Neural progenitor cell (in vitro differentiated cells): ENCODE data around the gene RHBG. TPM values are rescaled to one million over a fixed set of nuclear protein-coding genes. Genes with fewer than 3 reads are reported as not detected.

Experiments used
- DNase-seq: peaks from one replicate; pipeline ENCODE4 v3.0.0-alpha.2; 2016; ENCODE audit warnings: low spot score
- H2AFZ ChIP-seq: fragments of 200-600 bp; sonication (generic); replicated peaks from 2 replicates; pipeline ENCODE4 v1.6.1; 2016; ENCODE audit warnings: antibody characterized with exemption
- H3F3A ChIP-seq: fragments of 200-600 bp; sonication (generic); 2 replicates; pipeline ENCODE4 v1.6.1; 2016; ENCODE audit warnings: antibody characterized with exemption, low read depth
- H3K27ac ChIP-seq: fragments of 200-600 bp; sonication (generic); 2 replicates; pipeline ENCODE4 v1.5.1; 2016; ENCODE audit warnings: mild to moderate bottlenecking
- H3K27me3 ChIP-seq: fragments of 200-600 bp; sonication (generic); 2 replicates; pipeline ENCODE4 v1.6.1; 2016; ENCODE audit warnings: mild to moderate bottlenecking, moderate library complexity
- H3K36me3 ChIP-seq: fragments of 200-600 bp; sonication (generic); 2 replicates; pipeline ENCODE4 v1.5.1; 2016
- H3K4me1 ChIP-seq: fragments of 200-600 bp; sonication (generic); 2 replicates; pipeline ENCODE4 v1.6.1; 2016; ENCODE audit warnings: mixed run types
- H3K4me2 ChIP-seq: fragments of 200-600 bp; sonication (generic); 2 replicates; pipeline ENCODE4 v1.6.1; 2016
- H3K4me3 ChIP-seq: fragments of 200-600 bp; sonication (generic); 2 replicates; pipeline ENCODE4 v1.5.1; 2016
- H3K79me2 ChIP-seq: fragments of 200-600 bp; sonication (generic); 2 replicates; pipeline ENCODE4 v1.6.1; 2016; ENCODE audit warnings: low read depth
- H3K9ac ChIP-seq: fragments of 200-600 bp; sonication (generic); 2 replicates; pipeline ENCODE4 v1.6.1; 2016
- H3K9me3 ChIP-seq: fragments of 200-600 bp; sonication (generic); 2 replicates; pipeline ENCODE4 v1.5.1; 2016; ENCODE audit warnings: low read depth
- H4K20me1 ChIP-seq: fragments of 200-600 bp; sonication (generic); 2 replicates; pipeline ENCODE4 v1.6.1; 2016; ENCODE audit warnings: low read depth
- H3K27ac Mint-ChIP-seq: 3 replicates; pipeline ENCODE4 v1.8.0; 2021; ENCODE audit warnings: mixed read lengths
- H3K27me3 Mint-ChIP-seq: 2 replicates; pipeline ENCODE4 v1.8.0; 2022; ENCODE audit warnings: low read depth, mild to moderate bottlenecking, inconsistent platforms, moderate library complexity, mixed read lengths; ENCODE audit not compliant: insufficient read depth
- H3K36me3 Mint-ChIP-seq: 3 replicates; pipeline ENCODE4 v1.8.0; 2021; ENCODE audit warnings: mixed read lengths
- H3K4me1 Mint-ChIP-seq: 3 replicates; pipeline ENCODE4 v1.8.0; 2021; ENCODE audit warnings: mixed read lengths
- H3K4me3 Mint-ChIP-seq: 3 replicates; pipeline ENCODE4 v1.8.0; 2021; ENCODE audit warnings: mild to moderate bottlenecking, moderate library complexity, mixed read lengths
- H3K9me3 Mint-ChIP-seq: 3 replicates; pipeline ENCODE4 v1.8.0; 2020; ENCODE audit warnings: mixed read lengths
- EZH2 ChIP-seq: fragments of 200-600 bp; sonication (generic); IDR thresholded peaks from 2 replicates; pipeline ENCODE4 v1.6.1; 2017; ENCODE audit warnings: antibody characterized with exemption, mild to moderate bottlenecking, moderate library complexity
- EZH2phosphoT487 ChIP-seq: fragments of 200-600 bp; sonication (generic); IDR thresholded peaks from 2 replicates; pipeline ENCODE4 v1.6.1; 2017; ENCODE audit warnings: antibody characterized with exemption
- total RNA-seq: library from RNA; depleted of rRNA; stranded (reverse); fragments of >200 nt; gene quantifications from 2 replicates; pipeline ENCODE4 v1.2.3, GENCODE V29; 2015; ENCODE audit warnings: low replicate concordance
- TF ChIP-seq, protein P1 (sequence below): fragments of 200-600 bp; sonication (generic); IDR thresholded peaks from 2 replicates; pipeline ENCODE4 v1.5.1; 2017; ENCODE audit warnings: antibody characterized with exemption, mild to moderate bottlenecking

Gene RHBG
- total RNA-seq, 1 donor from 2014 or later = not detected

DNA sequence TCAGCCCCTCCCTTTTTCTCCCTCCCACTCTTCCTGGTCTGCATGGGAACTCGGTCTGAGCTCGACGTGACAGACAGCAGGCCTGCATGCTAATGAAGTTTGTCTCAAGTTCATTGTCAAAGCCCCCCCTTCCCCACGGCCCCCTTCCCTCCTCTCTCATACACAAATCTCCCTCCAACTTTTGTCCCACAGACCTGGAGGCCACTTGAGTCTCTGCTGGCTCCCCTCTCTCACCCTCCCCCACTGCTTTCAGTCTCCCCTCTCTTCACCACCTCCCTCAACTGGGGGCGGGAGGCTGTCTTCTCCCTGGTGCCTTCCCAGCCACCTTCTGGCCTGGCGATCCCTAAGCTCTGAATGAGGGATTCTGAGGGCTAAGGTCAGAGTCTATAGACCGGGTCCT, 61.3 kb downstream of the RHBG start:
- Histone ChIP-seq H3K4me3 (no peak overlapping the region), H4K20me1 (peaks cover 73% of the 10 kb centered on the region), H3K9ac (no peak overlapping the region), H2AFZ (no peak overlapping the region), H3K9me3 (no peaks in the 10 kb centered on the region), H3K79me2 (no peaks in the 10 kb centered on the region), H3K27me3 (peaks cover 100% of the 10 kb centered on the region), H3F3A (peaks cover 16% of the 10 kb centered on the region), H3K4me2 (no peak overlapping the region), H3K27ac (no peak overlapping the region), H3K36me3 (no peaks in the 10 kb centered on the region), H3K4me1 (peaks cover 37% of the 10 kb centered on the region)
- H3K4me3 Mint-ChIP-seq = peak overlapping the region; percentile 59
- no peaks in the 10 kb centered on the region for H3K36me3 Mint-ChIP-seq
- no peak for DNase-seq
- H3K27me3 Mint-ChIP-seq = peaks cover 93% of the 10 kb centered on the region
- H3K4me1 Mint-ChIP-seq = peaks cover 38% of the 10 kb centered on the region
- no peak for TF ChIP-seq EZH2
- TF ChIP-seq, protein P1, sequence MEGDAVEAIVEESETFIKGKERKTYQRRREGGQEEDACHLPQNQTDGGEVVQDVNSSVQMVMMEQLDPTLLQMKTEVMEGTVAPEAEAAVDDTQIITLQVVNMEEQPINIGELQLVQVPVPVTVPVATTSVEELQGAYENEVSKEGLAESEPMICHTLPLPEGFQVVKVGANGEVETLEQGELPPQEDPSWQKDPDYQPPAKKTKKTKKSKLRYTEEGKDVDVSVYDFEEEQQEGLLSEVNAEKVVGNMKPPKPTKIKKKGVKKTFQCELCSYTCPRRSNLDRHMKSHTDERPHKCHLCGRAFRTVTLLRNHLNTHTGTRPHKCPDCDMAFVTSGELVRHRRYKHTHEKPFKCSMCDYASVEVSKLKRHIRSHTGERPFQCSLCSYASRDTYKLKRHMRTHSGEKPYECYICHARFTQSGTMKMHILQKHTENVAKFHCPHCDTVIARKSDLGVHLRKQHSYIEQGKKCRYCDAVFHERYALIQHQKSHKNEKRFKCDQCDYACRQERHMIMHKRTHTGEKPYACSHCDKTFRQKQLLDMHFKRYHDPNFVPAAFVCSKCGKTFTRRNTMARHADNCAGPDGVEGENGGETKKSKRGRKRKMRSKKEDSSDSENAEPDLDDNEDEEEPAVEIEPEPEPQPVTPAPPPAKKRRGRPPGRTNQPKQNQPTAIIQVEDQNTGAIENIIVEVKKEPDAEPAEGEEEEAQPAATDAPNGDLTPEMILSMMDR = no peak
- no peak for TF ChIP-seq EZH2phosphoT487
- H3K27ac Mint-ChIP-seq = no peak overlapping the region
- peaks cover 2% of the 10 kb centered on the region for H3K9me3 Mint-ChIP-seq

DNA sequence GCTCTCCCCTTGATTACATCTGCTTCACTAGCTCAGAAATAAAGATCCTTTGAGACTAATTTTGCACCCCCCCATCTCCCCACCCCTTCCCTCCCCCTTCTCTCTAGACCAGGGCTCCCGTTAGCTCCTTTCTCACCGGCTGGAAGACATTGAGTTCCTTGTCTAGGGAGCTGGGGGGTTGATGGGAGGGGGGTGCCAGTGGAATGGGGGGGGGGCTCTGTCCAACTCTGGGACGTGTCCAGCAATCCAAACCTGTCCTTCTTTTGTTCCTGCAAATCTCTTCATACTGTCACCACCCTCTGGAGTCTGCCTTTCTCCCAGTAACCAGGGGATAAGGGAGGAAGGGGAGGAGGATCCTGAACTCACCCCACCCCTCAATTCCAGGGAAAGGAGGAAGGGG, 61.9 kb downstream of the RHBG start:
- Histone ChIP-seq H3F3A (peaks cover 16% of the 10 kb centered on the region), H3K79me2 (no peaks in the 10 kb centered on the region), H3K4me3 (no peak overlapping the region), H2AFZ (no peak overlapping the region), H3K4me1 (peaks cover 42% of the 10 kb centered on the region), H3K27ac (no peak overlapping the region), H3K36me3 (no peaks in the 10 kb centered on the region), H3K9ac (no peak overlapping the region), H3K27me3 (peaks cover 100% of the 10 kb centered on the region), H3K4me2 (no peak overlapping the region), H3K9me3 (no peaks in the 10 kb centered on the region), H4K20me1 (peaks cover 77% of the 10 kb centered on the region)
- no peak for DNase-seq
- Mint-ChIP-seq H3K4me1 (peaks cover 41% of the 10 kb centered on the region), H3K9me3 (peaks cover 2% of the 10 kb centered on the region), H3K4me3 (no peak overlapping the region), H3K27ac (no peak overlapping the region), H3K27me3 (peaks cover 92% of the 10 kb centered on the region), H3K36me3 (no peaks in the 10 kb centered on the region)
- no peak for TF ChIP-seq EZH2
- TF ChIP-seq EZH2phosphoT487 = peak; percentile 23
- TF ChIP-seq, protein P1 = no peak

DNA sequence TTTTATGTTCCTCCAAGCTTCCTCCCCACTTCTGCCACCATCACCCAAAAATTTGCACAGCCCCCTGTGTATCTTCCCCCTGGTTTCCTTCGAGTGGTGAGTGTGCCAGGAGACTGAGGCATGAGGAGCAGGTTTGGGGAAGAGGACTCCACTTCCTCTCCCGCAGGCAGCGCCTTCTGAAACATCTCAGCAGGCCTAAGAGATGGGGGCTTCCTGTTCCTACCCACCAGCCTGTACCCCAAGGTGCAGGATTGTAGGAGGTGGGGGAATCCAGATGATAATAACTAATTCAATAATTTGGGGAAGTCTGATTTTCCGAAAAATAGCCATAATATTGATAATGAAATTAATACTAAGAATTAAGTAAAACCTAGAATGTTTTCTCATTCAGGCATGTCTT, 62.4 kb downstream of the RHBG start:
- no peak for TF ChIP-seq EZH2
- TF ChIP-seq, protein P1 = no peak
- no peak for TF ChIP-seq EZH2phosphoT487
- no peak overlapping the region for H3K4me3 Mint-ChIP-seq
- Histone ChIP-seq H4K20me1 (peaks cover 78% of the 10 kb centered on the region), H3K27me3 (peaks cover 100% of the 10 kb centered on the region), H3K36me3 (no peaks in the 10 kb centered on the region), H2AFZ (no peak overlapping the region), H3K9me3 (no peaks in the 10 kb centered on the region), H3K4me2 (no peak overlapping the region), H3K4me1 (peaks cover 42% of the 10 kb centered on the region), H3K9ac (no peak overlapping the region), H3F3A (peaks cover 16% of the 10 kb centered on the region), H3K79me2 (no peaks in the 10 kb centered on the region), H3K4me3 (no peak overlapping the region), H3K27ac (no peak overlapping the region)
- no peaks in the 10 kb centered on the region for H3K36me3 Mint-ChIP-seq
- no peak for DNase-seq
- H3K4me1 Mint-ChIP-seq = peaks cover 41% of the 10 kb centered on the region
- H3K27ac Mint-ChIP-seq = no peak overlapping the region
- peaks cover 2% of the 10 kb centered on the region for H3K9me3 Mint-ChIP-seq
- peaks cover 89% of the 10 kb centered on the region for H3K27me3 Mint-ChIP-seq
